ENCODE measurements around the gene SPDYE3.

GRCh38 chr7:100367676-100368613, 60.4 kb downstream of the SPDYE3 start:
- TF ChIP-seq POLR2A (IDR thresholded peaks at IDR 0.05), result no peak
- TF ChIP-seq CTCF (IDR thresholded peaks at IDR 0.05), result no peak
